IPS-15b (cell line): ENCODE results near the gene B4GALT7.
"Not testable (repeated sequence)": the region's sequence is repeated elsewhere in the genome, so short reads cannot be mapped to it uniquely, and the experiment has no call there.

Experiments used
- H3K27me3 ChIP-seq: one replicate; pipeline ENCODE4 v1.6.1; 2013; ENCODE audit warnings: low read length; ENCODE audit not compliant: control insufficient read depth, insufficient read depth
- H3K36me3 ChIP-seq: one replicate; pipeline ENCODE4 v1.6.1; 2013; ENCODE audit warnings: low read length; ENCODE audit not compliant: control insufficient read depth, insufficient read depth
- H3K4me1 ChIP-seq: one replicate; pipeline ENCODE4 v1.6.1; 2013; ENCODE audit warnings: mild to moderate bottlenecking, low read length; ENCODE audit not compliant: control insufficient read depth, insufficient read depth
- H3K4me3 ChIP-seq: one replicate; pipeline ENCODE4 v1.5.1; 2013; ENCODE audit warnings: low read depth, low read length
- H3K9ac ChIP-seq: one replicate; pipeline ENCODE4 v1.6.1; 2013; ENCODE audit warnings: low read depth, mild to moderate bottlenecking, low read length
- H3K9me3 ChIP-seq: one replicate; pipeline ENCODE4 v1.6.1; 2013; ENCODE audit warnings: mild to moderate bottlenecking, low read length; ENCODE audit not compliant: control insufficient read depth, insufficient read depth

B4GALT7 gene

GRCh38 chr5:177611446-177612214 lies 11.7 kb downstream of the B4GALT7 start:
- H3K4me1 ChIP-seq, result peaks cover 4% of the 10 kb centered on the region
- no peak overlapping the region for H3K4me3 ChIP-seq
- H3K36me3 ChIP-seq, result peaks cover 14% of the 10 kb centered on the region
- H3K9ac ChIP-seq, result no peak overlapping the region
- H3K27me3 ChIP-seq, result no peaks in the 10 kb centered on the region
- no peaks in the 10 kb centered on the region for H3K9me3 ChIP-seq

GRCh38 chr5:177612215-177612673 lies 12.3 kb downstream of the B4GALT7 start:
- H3K9me3 ChIP-seq, result no peaks in the 10 kb centered on the region
- H3K36me3 ChIP-seq, result peaks cover 14% of the 10 kb centered on the region
- H3K4me1 ChIP-seq, result peaks cover 4% of the 10 kb centered on the region
- H3K4me3 ChIP-seq, result no peak overlapping the region
- no peak overlapping the region for H3K9ac ChIP-seq
- H3K27me3 ChIP-seq, result no peaks in the 10 kb centered on the region

GRCh38 chr5:177620560-177620959 lies 20.6 kb downstream of the B4GALT7 start:
- no peaks in the 10 kb centered on the region for H3K36me3 ChIP-seq
- H3K9me3 ChIP-seq, result no peaks in the 10 kb centered on the region
- H3K4me3 ChIP-seq, result no peak overlapping the region
- no peaks in the 10 kb centered on the region for H3K4me1 ChIP-seq
- no peaks in the 10 kb centered on the region for H3K27me3 ChIP-seq
- no peak overlapping the region for H3K9ac ChIP-seq

- not testable (repeated sequence) for H3K27me3 ChIP-seq, H3K4me3 ChIP-seq, H3K36me3 ChIP-seq, H3K9me3 ChIP-seq, H3K9ac ChIP-seq, H3K4me1 ChIP-seq
Measured at GRCh38 chr5:177624172-177624571, 24.2 kb downstream of the B4GALT7 start.

- not testable (repeated sequence) for H3K9me3 ChIP-seq
Measured at GRCh38 chr5:177630186-177630585, 30.3 kb downstream of the B4GALT7 start.

GRCh38 chr5:177634912-177635311 lies 35.0 kb downstream of the B4GALT7 start:
- H3K9me3 ChIP-seq, H3K4me3 ChIP-seq, H3K36me3 ChIP-seq, H3K4me1 ChIP-seq, H3K27me3 ChIP-seq, H3K9ac ChIP-seq: not testable (repeated sequence)

More at GRCh38 chr5:177630186-177630585, 30.3 kb downstream of the B4GALT7 start:
- not testable (repeated sequence) for H3K4me3 ChIP-seq, H3K4me1 ChIP-seq, H3K36me3 ChIP-seq, H3K27me3 ChIP-seq, H3K9ac ChIP-seq

- not testable (repeated sequence) for H3K36me3 ChIP-seq, H3K27me3 ChIP-seq, H3K4me1 ChIP-seq, H3K4me3 ChIP-seq, H3K9ac ChIP-seq, H3K9me3 ChIP-seq
Measured at GRCh38 chr5:177645462-177645861, 45.5 kb downstream of the B4GALT7 start.

- H3K4me1 ChIP-seq, H3K36me3 ChIP-seq, H3K4me3 ChIP-seq, H3K9ac ChIP-seq, H3K27me3 ChIP-seq, H3K9me3 ChIP-seq: not testable (repeated sequence)
Measured at GRCh38 chr5:177651235-177651634, 51.3 kb downstream of the B4GALT7 start.

GRCh38 chr5:177657846-177658245 lies 57.9 kb downstream of the B4GALT7 start:
- H3K27me3 ChIP-seq, H3K9me3 ChIP-seq, H3K4me1 ChIP-seq, H3K36me3 ChIP-seq, H3K4me3 ChIP-seq, H3K9ac ChIP-seq: not testable (repeated sequence)

- H3K9ac ChIP-seq, H3K9me3 ChIP-seq, H3K4me3 ChIP-seq, H3K36me3 ChIP-seq, H3K27me3 ChIP-seq, H3K4me1 ChIP-seq: not testable (repeated sequence)
Measured at GRCh38 chr5:177658542-177658941, 58.6 kb downstream of the B4GALT7 start.
